K562 (cell line): ENCODE measurements around the gene FASTK. TPM values are rescaled to one million over a fixed set of nuclear protein-coding genes. Genes with fewer than 3 reads are reported as not detected.
"Not testable (repeated sequence)": the region's sequence is repeated elsewhere in the genome, so short reads cannot be mapped to it uniquely, and the experiment has no call there.

Source experiments
- ARID1B ChIP-seq: fragments of 450-650 bp; IDR thresholded peaks from 2 replicates; pipeline ENCODE4 v1.6.1; 2016; ENCODE audit warnings: antibody characterized with exemption, mild to moderate bottlenecking, inconsistent platforms
- ATF3 ChIP-seq, 2 experiments: fragments of 450-650 bp in 1 of 2; sonication (generic) in 1 of 2; formaldehyde crosslinking in 1 of 2; IDR thresholded peaks in 1 of 2; conservative IDR thresholded peaks in 1 of 2; 2 replicates each; pipeline versions ENCODE4 v1.6.1 to v1.8.1; 2016 to 2023; ENCODE audit warnings: mild to moderate bottlenecking in 2 of 2, moderate library complexity in 2 of 2, inconsistent platforms in 1 of 2, missing genetic modification reagents in 1 of 2
- CLOCK ChIP-seq: fragments of 250-450 bp; sonication (Bioruptor Pico); IDR thresholded peaks from 2 replicates; pipeline ENCODE4 v1.4.0; 2020; ENCODE audit warnings: mild to moderate bottlenecking, moderate library complexity, borderline replicate concordance
- CREB3 ChIP-seq: fragments of 450-650 bp; conservative IDR thresholded peaks from 2 replicates; pipeline ENCODE4 v1.6.1; 2016; ENCODE audit warnings: missing genetic modification characterization, low read depth, mild to moderate bottlenecking, missing compliant biosample characterization, moderate library complexity
- ETV1 ChIP-seq: fragments of 450-650 bp; conservative IDR thresholded peaks from 2 replicates; pipeline ENCODE4 v1.6.1; 2016; ENCODE audit warnings: missing genetic modification characterization, control low read depth, low read depth, missing compliant biosample characterization
- GATAD2A ChIP-seq: fragments of 450-650 bp; IDR thresholded peaks from 2 replicates; pipeline ENCODE4 v1.6.1; 2017
- HES1 ChIP-seq: fragments of 450-650 bp; IDR thresholded peaks from 2 replicates; pipeline ENCODE4 v1.6.1; 2016; ENCODE audit warnings: low read depth, mild to moderate bottlenecking, moderate library complexity
- ID3 ChIP-seq, 2 experiments: fragments of 250-450 bp in 1 of 2; fragments of 450-650 bp in 1 of 2; sonication (Bioruptor Pico) in 1 of 2; IDR thresholded peaks; 2 replicates each; pipeline versions ENCODE4 v1.6.1 to v1.8.0; 2016 to 2021; ENCODE audit warnings: mild to moderate bottlenecking in 2 of 2, moderate library complexity in 2 of 2, missing compliant biosample characterization in 1 of 2, missing genetic modification characterization in 1 of 2
- MAX ChIP-seq: sonication (generic); formaldehyde crosslinking; IDR thresholded peaks from 2 replicates; pipeline ENCODE4 v1.9.0; 2022; ENCODE audit warnings: mild to moderate bottlenecking, missing genetic modification reagents
- NR2C1 ChIP-seq, 2 experiments: fragments of 450-650 bp; IDR thresholded peaks; 2 replicates each; pipeline ENCODE4 v1.6.1; 2017; ENCODE audit warnings: mild to moderate bottlenecking in 2 of 2, antibody characterized with exemption in 1 of 2, inconsistent platforms in 1 of 2, missing compliant biosample characterization in 1 of 2, missing genetic modification characterization in 1 of 2
- RAD51 ChIP-seq: fragments of 450-650 bp; IDR thresholded peaks from 2 replicates; pipeline ENCODE4 v1.7.1; 2016; ENCODE audit warnings: low read depth, mild to moderate bottlenecking, borderline replicate concordance
- STAT5A ChIP-seq: IDR thresholded peaks from 2 replicates; pipeline ENCODE4 v1.6.1; 2012; ENCODE audit warnings: low read length, inconsistent platforms, borderline replicate concordance
- TFE3 ChIP-seq: fragments of 450-650 bp; formaldehyde crosslinking; IDR thresholded peaks from 2 replicates; pipeline ENCODE4 v1.4.0; 2020; ENCODE audit warnings: mild to moderate bottlenecking, mixed read lengths
- ZNF324 ChIP-seq: fragments of 250-450 bp; sonication (Bioruptor Pico); IDR thresholded peaks from 2 replicates; pipeline ENCODE4 v1.4.0; 2020; ENCODE audit warnings: mild to moderate bottlenecking
- ZNF830 ChIP-seq: fragments of 250-450 bp; sonication (Bioruptor Pico); IDR thresholded peaks from 2 replicates; pipeline ENCODE4 v1.5.0; 2021; ENCODE audit warnings: mild to moderate bottlenecking
- polyA plus RNA-seq, 8 experiments: library from polyadenylated mRNA; depleted of rRNA in 4 of 8; stranded (reverse) in 5 of 8; unstranded in 3 of 8; fragments of >200 nt; fragmentation: Nextera tagmentation in 2 of 8; fragmentation: Illumina TruSeq in 1 of 8; extraction: Ambion mirVana in 2 of 8; extraction: Trizol in 1 of 8; gene quantifications; 2 replicates each; pipeline versions ENCODE4 v1.2.1 to v1.2.3, GENCODE V29; 2011 to 2014; ENCODE audit warnings: inconsistent platforms in 1 of 8, missing spikeins in 1 of 8
- total RNA-seq, 7 experiments: library from RNA; depleted of rRNA in 6 of 7; stranded (reverse); fragments of >200 nt in 6 of 7; fragmentation: Illumina TruSeq in 2 of 7; extraction: Trizol in 2 of 7; gene quantifications; 2 replicates each; pipeline versions ENCODE4 v1.2.1 to v1.2.3, GENCODE V29; 2011 to 2021; ENCODE audit warnings: low replicate concordance in 1 of 7

Gene FASTK
- total and polyA plus RNA-seq, 9 of the 15 experiments (the other 6 are each of a cell fraction or from before 2014, with no cell fraction given) = 0.51 to 150 (median 48.2) TPM

GRCh38 chr7:151026771-151027727 lies 53.6 kb downstream of the FASTK start (continued):
- TF ChIP-seq CREB3 (tag) (peak; percentile 99), CLOCK (CRISPR knock-in tag) (peak; percentile 92; the same call in 1 of the 2 replicates), MAX (CRISPR knock-in tag) (peak; percentile 90), STAT5A (0 out of 2 replicates have a peak, but pooled peaks have one; percentile 16), ID3 (CRISPR knock-in tag; IDR thresholded peaks at IDR 0.05) (peak; percentile 77; the same call in 1 of the 2 replicates), ID3 (tag; IDR thresholded peaks at IDR 0.05) (peak; percentile 99), ATF3 (IDR thresholded peaks at IDR 0.05) (peak; percentile 67; the same call in 1 of the 2 replicates), HES1 (peak; percentile 55), ZNF324 (CRISPR knock-in tag) (peak; percentile 65), ETV1 (tag) (peak; percentile 63), ZNF830 (CRISPR knock-in tag) (peak; percentile 60; the same call in 1 of the 2 replicates), NR2C1 (IDR thresholded peaks at IDR 0.05) (peak; percentile 39; the same call in 1 of the 2 replicates), NR2C1 (tag; IDR thresholded peaks at IDR 0.05) (peak; percentile 88), RAD51 (peak; percentile 75), GATAD2A (peak; percentile 94), TFE3 (CRISPR knock-in tag) (peak; percentile 72), ARID1B (peak; percentile 90)
- TF ChIP-seq ATF3 (CRISPR knock-in tag; conservative IDR thresholded peaks at IDR 0.05) = not testable (repeated sequence)
